ENCODE data around the gene ABCA1. TPM values are rescaled to one million over a fixed set of nuclear protein-coding genes. Genes with fewer than 3 reads are reported as not detected.

The ABCA1 gene
- total and polyA plus RNA-seq, 2 of the 13 experiments (the other 11 are each of a cell fraction or from before 2014, with no cell fraction given): 26.8 to 63.8 TPM

GRCh38 chr9:104842698-104843097 is 85.3 kb downstream of the ABCA1 start:
- in situ Hi-C loops (cut with HindIII; ENCODE audit: extremely low pct_ligation_motif_present, low pct_unique_long_range_greater_than_20kb): no loop called here
- Histone ChIP-seq H2AFZ (ENCODE audit: low read length) (no peak overlapping the region), H3K4me2 (ENCODE audit: low read depth, low read length) (no peak overlapping the region), H3K79me2 (ENCODE audit: insufficient read depth, low read length) (peaks cover 11% of the 10 kb centered on the region), H3K4me3 (replicated peaks in 1 of 3; ENCODE audit: insufficient read depth in 1 of 3, low read depth in 2 of 3, low read length in 3 of 3) (no peak overlapping the region), H4K20me1 (ENCODE audit: insufficient read depth, low read length) (peaks cover 4% of the 10 kb centered on the region; the same call in 1 of the 2 replicates), H3K9me3 (ENCODE audit: low read length) (no peaks in the 10 kb centered on the region), H3K4me1 (ENCODE audit: insufficient read depth, low read length) (peaks cover 25% of the 10 kb centered on the region), H3K36me3 (replicated peaks in 1 of 2; ENCODE audit: control insufficient read depth in 1 of 2, insufficient read depth in 2 of 2, low read length in 2 of 2) (peaks cover 41 to 89% of the 10 kb centered on the region in 2 experiments), H3K9ac (ENCODE audit: insufficient read depth, low read depth, low read length) (no peak overlapping the region), H3K27ac (ENCODE audit: extremely low read length, insufficient read depth, low read length) (no peak overlapping the region), H3K27me3 (ENCODE audit: control insufficient read depth in 1 of 2, insufficient read depth in 2 of 2, low read length in 2 of 2) (no peaks in the 10 kb centered on the region)
- POLR2A ChIA-PET: no interaction called here
- no peak; the same call in 2 of the 3 replicates for ATAC-seq
- FAIRE-seq: no peak
- CTCF ChIA-PET (ENCODE audit: low intra/inter-chr PET ratio, low total read pairs): no interaction called here
- no peak for TF ChIP-seq GATAD2A (CRISPR knock-in tag; IDR thresholded peaks at IDR 0.05)
- TF ChIP-seq ZNF816 (CRISPR knock-in tag; IDR thresholded peaks at IDR 0.05; ENCODE audit: borderline replicate concordance): no peak
- TF ChIP-seq RBM22 (optimal IDR thresholded peaks at IDR 0.05; ENCODE audit: low read length): peak; percentile 61
- no peak for DNase-seq (ENCODE audit: low spot score)
- WGBS (ENCODE audit: low lambda C conversion rate): 94% methylated on average over 2 of the region's 2 CpGs
- no TSS peak for BruUV-seq (replicated peaks)
- intact Hi-C loops (cut with micrococcal nuclease; ENCODE audit: unreplicated experiment): no loop called here

DNA sequence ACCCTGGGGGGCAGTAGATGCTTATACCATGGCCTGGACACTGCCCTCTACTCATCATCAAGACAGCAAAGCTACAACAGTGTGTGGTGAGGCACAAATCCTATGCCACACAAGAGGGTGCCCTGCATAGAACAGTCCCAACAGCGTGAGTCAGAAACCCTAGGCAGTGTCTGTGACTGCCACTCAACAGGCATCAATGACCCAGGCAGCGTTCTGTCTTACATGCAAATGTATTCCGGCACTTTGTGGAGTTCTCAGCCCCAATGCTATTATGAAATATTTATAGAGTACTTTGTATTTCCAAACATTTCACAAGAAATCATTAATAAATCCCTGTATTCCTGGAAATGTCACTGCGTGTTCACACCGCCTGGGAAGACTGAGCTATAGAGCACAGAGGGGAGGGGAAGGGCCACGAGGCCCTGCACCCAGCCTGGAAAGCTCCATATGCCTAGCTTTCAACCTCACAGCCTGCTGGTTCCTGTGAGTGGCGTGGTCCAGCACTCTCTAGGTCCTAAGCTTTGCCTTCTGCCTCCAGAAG is 86.3 kb downstream of the ABCA1 start:
- POLR2A ChIA-PET: no interaction called here
- no peaks in the 10 kb centered on the region for H3K27me3 ChIP-seq (ENCODE audit: control insufficient read depth in 1 of 2, insufficient read depth in 2 of 2, low read length in 2 of 2)
- WGBS (ENCODE audit: low lambda C conversion rate): 98% methylated on average over 6 of the region's 7 CpGs

More for the DNA sequence above, 86.3 kb downstream of the ABCA1 start:
- FAIRE-seq: no peak
- no peak overlapping the region for H2AFZ ChIP-seq (ENCODE audit: low read length)
- no peak overlapping the region for H3K4me3 ChIP-seq (replicated peaks in 1 of 3; ENCODE audit: insufficient read depth in 1 of 3, low read depth in 2 of 3, low read length in 3 of 3)
- in situ Hi-C loops (cut with HindIII; ENCODE audit: extremely low pct_ligation_motif_present, low pct_unique_long_range_greater_than_20kb) (no loop called here), intact Hi-C loops (cut with micrococcal nuclease; ENCODE audit: unreplicated experiment) (no loop called here)
- H3K4me1 ChIP-seq (ENCODE audit: insufficient read depth, low read length): peaks cover 25% of the 10 kb centered on the region
- ATAC-seq: peak; percentile 37
- peaks cover 50 to 90% of the 10 kb centered on the region in 2 experiments for H3K36me3 ChIP-seq (replicated peaks in 1 of 2; ENCODE audit: control insufficient read depth in 1 of 2, insufficient read depth in 2 of 2, low read length in 2 of 2)
- TF ChIP-seq, protein P1, sequence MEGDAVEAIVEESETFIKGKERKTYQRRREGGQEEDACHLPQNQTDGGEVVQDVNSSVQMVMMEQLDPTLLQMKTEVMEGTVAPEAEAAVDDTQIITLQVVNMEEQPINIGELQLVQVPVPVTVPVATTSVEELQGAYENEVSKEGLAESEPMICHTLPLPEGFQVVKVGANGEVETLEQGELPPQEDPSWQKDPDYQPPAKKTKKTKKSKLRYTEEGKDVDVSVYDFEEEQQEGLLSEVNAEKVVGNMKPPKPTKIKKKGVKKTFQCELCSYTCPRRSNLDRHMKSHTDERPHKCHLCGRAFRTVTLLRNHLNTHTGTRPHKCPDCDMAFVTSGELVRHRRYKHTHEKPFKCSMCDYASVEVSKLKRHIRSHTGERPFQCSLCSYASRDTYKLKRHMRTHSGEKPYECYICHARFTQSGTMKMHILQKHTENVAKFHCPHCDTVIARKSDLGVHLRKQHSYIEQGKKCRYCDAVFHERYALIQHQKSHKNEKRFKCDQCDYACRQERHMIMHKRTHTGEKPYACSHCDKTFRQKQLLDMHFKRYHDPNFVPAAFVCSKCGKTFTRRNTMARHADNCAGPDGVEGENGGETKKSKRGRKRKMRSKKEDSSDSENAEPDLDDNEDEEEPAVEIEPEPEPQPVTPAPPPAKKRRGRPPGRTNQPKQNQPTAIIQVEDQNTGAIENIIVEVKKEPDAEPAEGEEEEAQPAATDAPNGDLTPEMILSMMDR (CRISPR knock-in tag; IDR thresholded peaks at IDR 0.05): 0 out of 2 replicates have a peak, but pooled peaks have one; percentile 5
- TF ChIP-seq ZNF292 (CRISPR knock-in tag; IDR thresholded peaks at IDR 0.05; ENCODE audit: borderline replicate concordance, low read depth): no peak
- no peak for TF ChIP-seq MIXL1 (CRISPR knock-in tag; IDR thresholded peaks at IDR 0.05)
- peak; percentile 6 for TF ChIP-seq RBM22 (optimal IDR thresholded peaks at IDR 0.05; ENCODE audit: low read length)
- TF ChIP-seq STAG1 (CRISPR knock-in tag; IDR thresholded peaks at IDR 0.05): 0 out of 2 replicates have a peak, but pooled peaks have one; percentile 8
- no peak for TF ChIP-seq POLR2AphosphoS2 (IDR thresholded peaks at IDR 0.05; ENCODE audit: low read depth, low read length)
- TF ChIP-seq PTBP1 (IDR thresholded peaks at IDR 0.05; ENCODE audit: low read depth, low read length, poor library complexity, severe bottlenecking): no peak
- TF ChIP-seq, protein P2, sequence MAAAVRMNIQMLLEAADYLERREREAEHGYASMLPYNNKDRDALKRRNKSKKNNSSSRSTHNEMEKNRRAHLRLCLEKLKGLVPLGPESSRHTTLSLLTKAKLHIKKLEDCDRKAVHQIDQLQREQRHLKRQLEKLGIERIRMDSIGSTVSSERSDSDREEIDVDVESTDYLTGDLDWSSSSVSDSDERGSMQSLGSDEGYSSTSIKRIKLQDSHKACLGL (CRISPR knock-in tag; IDR thresholded peaks at IDR 0.05): no peak
- H3K79me2 ChIP-seq (ENCODE audit: insufficient read depth, low read length): peaks cover 2% of the 10 kb centered on the region
- H3K9ac ChIP-seq (ENCODE audit: insufficient read depth, low read depth, low read length): no peak overlapping the region
- BruUV-seq (replicated peaks): no TSS peak
- no peak overlapping the region for H3K4me2 ChIP-seq (ENCODE audit: low read depth, low read length)
- no peaks in the 10 kb centered on the region for H3K9me3 ChIP-seq (ENCODE audit: low read length)
- CTCF ChIA-PET (ENCODE audit: low intra/inter-chr PET ratio, low total read pairs): no interaction called here
- H4K20me1 ChIP-seq (ENCODE audit: insufficient read depth, low read length): peaks cover 4% of the 10 kb centered on the region; the same call in 1 of the 2 replicates
- no peak overlapping the region for H3K27ac ChIP-seq (ENCODE audit: extremely low read length, insufficient read depth, low read length)
- no peak for DNase-seq (ENCODE audit: low spot score)
